Hematopoietic multipotent progenitor cell treated with erythropoietin and hydrocortisone succinate and interleukin-3 and kit ligand, for 8 days (in vitro differentiated cells): ENCODE data around the gene ERC1.

Experiments used
- DNase-seq: peaks from one replicate; pipeline ENCODE4 v3.0.0-alpha.2; 2015

ERC1 gene

DNA sequence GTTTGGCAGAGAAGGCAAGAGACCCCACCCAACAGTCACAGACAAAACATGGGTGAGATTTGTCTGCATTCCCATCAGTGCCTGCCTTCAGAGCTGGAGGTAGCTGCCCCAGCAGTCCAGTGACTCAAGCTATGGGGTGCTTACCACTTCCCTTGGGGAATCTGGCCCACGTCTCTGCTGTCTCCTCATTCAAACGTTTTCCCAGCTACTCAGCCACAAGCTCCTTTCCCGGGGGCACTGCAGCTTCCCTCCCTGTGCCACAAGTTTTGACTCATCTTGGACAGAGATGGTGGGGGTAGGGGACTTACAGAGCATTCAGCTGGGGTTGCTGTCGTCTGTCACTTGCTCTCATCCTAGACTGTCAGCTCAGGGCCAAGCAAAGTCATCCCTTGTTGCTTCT, 536.8 kb downstream of the ERC1 start:
- DNase-seq, result no peak

GRCh38 chr12:1528791-1529190, 537.8 kb downstream of the ERC1 start:
- no peak for DNase-seq

GRCh38 chr12:1529228-1529861, 538.3 kb downstream of the ERC1 start:
- DNase-seq, result no peak

GRCh38 chr12:1529862-1530591, 539.0 kb downstream of the ERC1 start:
- DNase-seq, result no peak

DNA sequence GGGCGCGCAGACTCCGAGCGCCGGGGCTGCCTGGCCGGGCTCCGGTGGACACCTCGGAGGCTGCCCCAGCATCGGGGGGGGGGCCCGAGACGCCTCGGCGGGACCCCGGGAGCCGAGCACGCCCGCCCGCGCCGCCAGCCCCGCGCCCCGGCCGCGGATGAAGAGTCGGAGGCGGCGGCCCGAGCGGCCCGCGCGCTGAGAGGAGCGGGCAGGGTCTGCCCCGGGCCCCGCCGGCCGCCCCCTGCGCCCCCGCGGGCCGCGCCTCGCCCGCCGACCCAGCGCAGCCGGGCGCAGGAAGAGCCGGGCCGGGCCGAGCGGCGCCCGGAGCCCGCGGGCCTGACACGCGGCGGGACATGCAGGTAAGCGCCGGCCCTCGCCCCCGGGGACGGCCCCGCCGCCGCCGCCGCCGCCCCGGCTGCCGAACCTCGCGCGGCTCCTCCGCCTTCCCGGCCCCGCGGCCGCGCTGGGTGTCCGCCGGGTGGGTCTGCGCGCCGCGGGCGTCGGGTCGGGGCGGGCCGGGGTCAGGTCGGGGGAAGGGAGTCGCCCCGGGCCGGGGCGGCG, 539.6 kb downstream of the ERC1 start:
- no peak for DNase-seq

DNA sequence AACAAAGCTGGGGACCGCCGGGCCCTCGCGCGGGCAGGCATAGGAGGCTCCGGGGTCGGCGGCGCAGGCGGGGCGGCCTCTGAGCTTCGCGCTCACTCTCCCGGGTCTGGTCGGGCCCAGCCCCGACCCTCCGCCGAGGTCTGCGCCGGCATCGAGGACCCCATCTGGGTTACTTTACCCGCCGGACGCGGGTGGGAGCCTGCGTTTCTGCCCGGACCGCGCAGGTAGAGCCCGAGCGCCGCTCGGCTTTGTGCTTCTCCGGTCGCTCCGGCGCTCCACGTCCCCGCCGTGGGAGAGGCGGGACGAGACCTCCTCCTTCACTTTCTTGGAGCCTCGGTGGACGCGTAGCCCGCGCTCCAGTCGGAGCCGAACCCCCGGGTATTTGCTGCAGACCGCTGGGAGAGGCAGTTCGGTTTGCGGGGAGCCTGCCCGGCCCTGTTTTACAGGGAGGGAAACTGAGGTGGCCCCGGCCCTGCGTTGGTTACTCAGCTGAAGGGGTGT, 540.2 kb downstream of the ERC1 start:
- no peak for DNase-seq

DNA sequence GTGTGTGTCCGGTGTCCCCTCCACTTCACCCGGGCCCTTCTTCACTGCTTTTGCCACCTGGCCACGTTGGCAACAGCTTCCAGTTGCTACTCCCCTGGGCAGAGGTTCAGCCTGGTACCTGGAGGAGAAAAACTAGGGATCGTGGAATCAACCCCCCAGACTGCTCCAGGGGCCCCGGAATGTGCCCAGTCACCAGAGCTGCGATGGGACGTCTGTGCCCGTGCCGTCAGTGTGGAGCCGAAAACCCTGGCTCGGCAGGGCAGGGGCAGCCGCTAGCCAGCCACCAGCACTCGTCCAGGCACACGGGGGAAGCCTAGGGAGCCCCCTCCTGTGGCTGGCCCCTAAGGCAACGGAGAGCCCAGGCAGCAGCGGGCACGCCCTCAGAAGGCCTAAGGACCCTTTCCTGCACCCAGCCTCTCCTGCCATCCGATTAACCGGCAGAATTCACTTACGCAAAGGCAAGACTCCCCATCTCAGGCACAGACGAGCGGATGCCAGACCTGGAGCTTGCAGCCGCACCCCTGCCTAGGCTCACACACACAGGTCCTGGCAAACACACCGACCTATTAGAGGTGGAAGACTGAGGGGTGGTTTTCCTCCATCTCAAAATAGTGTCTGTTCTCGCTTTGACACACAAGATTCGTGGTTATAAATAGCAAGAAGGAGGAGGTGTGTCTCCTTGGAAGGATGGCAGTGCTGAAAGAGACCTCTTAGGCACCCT, 540.8 kb downstream of the ERC1 start:
- DNase-seq, result no peak

GRCh38 chr12:1532375-1533165, 541.5 kb downstream of the ERC1 start:
- peak; percentile 7 for DNase-seq

DNA sequence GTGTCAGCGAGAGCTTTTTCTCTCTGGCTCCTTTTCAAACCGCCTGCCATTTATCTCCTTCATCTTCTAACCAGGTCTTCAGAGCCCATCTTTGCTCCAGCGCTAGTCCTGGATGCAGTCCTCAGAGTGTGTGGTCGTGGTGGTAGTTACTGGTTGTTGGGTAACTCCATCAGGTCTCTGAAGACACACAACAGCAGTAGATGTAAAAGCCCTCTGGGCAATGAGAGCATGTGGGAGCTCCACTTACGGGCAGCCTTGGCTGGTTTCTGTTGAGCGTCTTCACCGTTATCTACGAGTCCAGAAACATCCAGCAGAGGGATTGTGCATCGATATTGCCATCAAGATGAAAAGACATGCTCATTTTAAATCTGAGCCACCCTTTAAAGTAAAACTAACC, 542.2 kb downstream of the ERC1 start:
- peak; percentile 68 for DNase-seq

DNA sequence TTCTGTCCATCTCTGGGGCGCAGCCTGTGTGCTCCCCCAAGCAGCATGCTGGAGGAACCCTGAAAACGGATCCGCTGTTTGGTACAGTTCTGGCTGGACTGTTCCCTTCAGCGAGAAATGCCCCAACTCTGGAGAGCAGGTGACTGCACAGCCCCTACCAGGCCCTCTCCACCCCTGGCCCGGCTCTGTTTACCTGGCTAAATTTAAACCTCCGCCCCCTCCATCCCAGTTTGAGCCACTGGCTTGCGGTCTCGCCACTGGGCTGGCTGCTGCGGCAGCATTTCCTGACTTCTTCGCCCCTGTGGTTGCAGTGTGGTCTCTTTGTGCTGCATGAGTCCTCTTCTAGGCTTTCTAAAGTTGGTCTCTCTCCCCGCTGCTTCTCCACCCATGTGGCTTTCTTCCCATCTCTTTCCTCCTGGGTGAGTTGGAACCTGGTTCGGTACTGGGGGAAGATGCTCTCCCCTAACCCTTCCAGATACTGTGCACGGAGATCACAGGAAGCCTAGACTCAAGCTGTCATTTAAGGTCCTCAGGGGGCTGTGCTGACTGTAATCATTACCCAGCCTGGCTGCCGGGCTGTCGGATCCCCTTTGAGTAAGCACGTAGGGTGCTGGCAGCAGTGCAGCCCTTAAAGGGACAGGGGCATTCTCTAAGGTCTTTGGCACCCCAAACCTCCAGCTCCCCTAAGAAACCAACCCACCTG, 542.7 kb downstream of the ERC1 start:
- DNase-seq, result peak; percentile 30

GRCh38 chr12:1534748-1535147, 543.7 kb downstream of the ERC1 start:
- DNase-seq, result peak; percentile 38

DNA sequence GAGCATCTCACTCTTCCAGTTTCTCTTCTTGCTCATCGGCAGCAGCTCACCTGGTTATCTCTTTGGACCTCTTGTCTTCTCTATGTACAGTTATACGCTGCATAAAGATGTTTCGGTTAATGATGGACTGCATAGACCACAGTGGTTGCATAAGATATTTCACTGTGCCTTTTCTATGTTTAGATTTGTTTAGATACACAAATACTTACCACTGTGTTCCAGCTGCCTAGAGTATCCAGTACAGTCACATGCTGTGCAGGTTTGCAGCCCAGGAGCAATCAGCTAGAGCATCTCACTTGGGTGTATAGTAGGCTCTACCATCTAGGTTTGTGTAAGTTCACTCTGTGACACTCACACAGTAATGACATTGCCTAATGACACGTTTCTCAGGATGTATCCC, 545.8 kb downstream of the ERC1 start:
- no peak for DNase-seq

DNA sequence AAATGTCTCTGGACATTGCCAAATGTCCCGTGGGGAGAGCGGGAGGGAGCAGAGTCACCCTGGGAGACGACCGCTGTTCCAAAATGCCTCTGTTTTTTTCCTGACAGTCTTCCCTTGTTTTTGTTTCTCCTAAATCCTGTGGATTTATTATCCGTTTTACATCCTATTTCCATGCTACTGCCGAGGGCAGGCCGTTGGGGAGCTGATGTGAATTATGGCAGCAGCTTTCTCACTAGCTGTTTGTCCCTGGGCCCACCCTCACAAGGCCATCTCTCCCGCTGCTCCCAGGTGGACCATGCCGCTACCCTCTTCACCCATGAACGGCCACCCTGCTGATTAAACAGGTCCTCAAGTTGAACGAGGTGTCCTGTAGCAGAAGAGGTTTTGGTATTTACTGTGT, 548.1 kb downstream of the ERC1 start:
- no peak for DNase-seq

GRCh38 chr12:1540690-1541089, 549.7 kb downstream of the ERC1 start:
- no peak for DNase-seq

GRCh38 chr12:1542599-1542998, 551.6 kb downstream of the ERC1 start:
- DNase-seq, result no peak

DNA sequence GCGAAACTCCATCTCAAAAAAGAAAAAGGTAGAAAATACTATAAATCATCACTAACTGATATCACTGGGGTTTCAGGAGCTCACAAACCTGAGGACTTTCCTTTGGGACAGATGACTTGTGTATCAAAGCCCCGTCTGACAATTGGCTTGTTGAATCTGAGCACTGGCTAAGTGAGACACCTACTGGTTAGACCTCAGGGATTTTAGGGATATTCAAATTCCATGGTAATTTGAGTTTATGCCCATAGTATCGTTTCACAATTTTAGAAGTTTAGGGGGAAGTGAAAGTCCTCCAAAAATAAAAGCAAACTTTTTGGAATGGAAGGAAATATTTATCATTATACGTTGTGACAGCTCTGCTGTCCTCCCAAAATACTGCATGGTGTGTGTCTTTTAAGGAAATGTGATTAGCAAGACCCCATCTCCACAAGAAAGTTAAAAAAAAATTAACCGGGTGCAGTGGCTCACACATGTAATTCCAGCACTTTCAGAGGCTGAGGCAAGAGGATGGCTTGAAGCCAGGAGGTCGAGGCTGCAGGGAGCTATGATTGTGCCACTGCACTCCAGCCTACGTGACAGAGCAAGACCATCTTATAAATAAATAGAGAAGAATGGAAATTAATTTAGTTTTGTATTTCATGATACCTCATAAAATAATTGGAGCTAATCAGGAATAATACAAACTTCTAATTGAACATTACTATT, 554.1 kb downstream of the ERC1 start:
- peak; percentile 38 for DNase-seq
